ENCODE results near the gene CDH13.

The CDH13 gene

GRCh38 chr16:82744958-82745357 is 118.2 kb downstream of the CDH13 start:
- no peak for TF ChIP-seq CTCF (IDR thresholded peaks at IDR 0.05)
- Histone ChIP-seq H3K27ac (no peak overlapping the region), H3K4me3 (no peak overlapping the region), H3K4me1 (peaks cover 0 to 8% (median 2%) of the 10 kb centered on the region in 4 donors), H3K9me3 (no peaks in the 10 kb centered on the region), H3K27me3 (no peaks in the 10 kb centered on the region), H3K36me3 (no peaks in the 10 kb centered on the region)
- no peak for DNase-seq
- intact Hi-C loops (cut with DNase I; ENCODE audit: low total_unique reads) = no loop called here

- intact Hi-C loops (cut with DNase I; ENCODE audit: low total_unique reads) = no loop called here
- TF ChIP-seq CTCF (IDR thresholded peaks at IDR 0.05) = peak in 1 of 2 experiments; percentile 8
- Histone ChIP-seq H3K4me1 (peaks cover 0 to 8% (median 2%) of the 10 kb centered on the region in 4 donors), H3K4me3 (no peak overlapping the region), H3K9me3 (no peaks in the 10 kb centered on the region), H3K36me3 (no peaks in the 10 kb centered on the region), H3K27me3 (no peaks in the 10 kb centered on the region), H3K27ac (no peak overlapping the region)
- peak; percentile 46 to 75 for DNase-seq
Measured at GRCh38 chr16:82748026-82748425, 121.3 kb downstream of the CDH13 start.

- H3K27ac ChIP-seq = no peak overlapping the region
- intact Hi-C loops (cut with DNase I; ENCODE audit: low total_unique reads) = loop anchor here (5.0 kb wide), 1 partner anchor 1852 kb away; no protein-coding TSS in a partner anchor
- H3K9me3 ChIP-seq = no peaks in the 10 kb centered on the region
- H3K4me1 ChIP-seq = peaks cover 0 to 9% (median 2%) of the 10 kb centered on the region in 4 donors
- H3K36me3 ChIP-seq = no peaks in the 10 kb centered on the region
- no peak overlapping the region for H3K4me3 ChIP-seq
- DNase-seq = no peak
- no peak for TF ChIP-seq CTCF (IDR thresholded peaks at IDR 0.05)
- no peaks in the 10 kb centered on the region for H3K27me3 ChIP-seq
Measured at GRCh38 chr16:82750068-82750467, 123.3 kb downstream of the CDH13 start.

GRCh38 chr16:82751020-82751419 is 124.3 kb downstream of the CDH13 start:
- H3K27ac ChIP-seq = no peak overlapping the region
- H3K27me3 ChIP-seq = no peaks in the 10 kb centered on the region
- DNase-seq = no peak
- no peaks in the 10 kb centered on the region for H3K9me3 ChIP-seq
- intact Hi-C loops (cut with DNase I; ENCODE audit: low total_unique reads) = loop anchor here (5.0 kb wide), 1 partner anchor 1851 kb away; no protein-coding TSS in a partner anchor
- H3K4me3 ChIP-seq = no peak overlapping the region
- H3K4me1 ChIP-seq = peaks cover 0 to 16% (median 5%) of the 10 kb centered on the region in 4 donors
- no peaks in the 10 kb centered on the region for H3K36me3 ChIP-seq
- TF ChIP-seq CTCF (IDR thresholded peaks at IDR 0.05) = no peak

- peaks cover 0 to 28% (median 16%) of the 10 kb centered on the region in 4 donors for H3K4me1 ChIP-seq
Measured at GRCh38 chr16:82752172-82752571, 125.4 kb downstream of the CDH13 start.

More at GRCh38 chr16:82752172-82752571, 125.4 kb downstream of the CDH13 start:
- no peak for TF ChIP-seq CTCF (IDR thresholded peaks at IDR 0.05)
- Histone ChIP-seq H3K27me3 (no peaks in the 10 kb centered on the region), H3K27ac (no peak overlapping the region), H3K9me3 (no peaks in the 10 kb centered on the region), H3K4me3 (no peak overlapping the region), H3K36me3 (no peaks in the 10 kb centered on the region)
- DNase-seq = no peak
- intact Hi-C loops (cut with DNase I; ENCODE audit: low total_unique reads) = loop anchor here (5.0 kb wide), 1 partner anchor 1850 kb away; no protein-coding TSS in a partner anchor

Data from tibial artery (tissue), 4 donors.